NB4 (cell line): Measurements from ENCODE around the gene PDE4B.
"Not testable (repeated sequence)": the region's sequence is repeated elsewhere in the genome, so short reads cannot be mapped to it uniquely, and the experiment has no call there.

ENCODE experiments used
- DNase-seq: peaks from one replicate; pipeline ENCODE4 v3.0.0; 2010; ENCODE audit warnings: low read depth
- H3K4me3 ChIP-seq: one replicate; pipeline ENCODE4 v1.5.1; 2011; ENCODE audit warnings: mild to moderate bottlenecking, low read depth, low read length, moderate library complexity
- CTCF ChIP-seq: IDR thresholded peaks from one replicate; pipeline ENCODE4 v1.5.1; 2012; ENCODE audit warnings: low read depth, low read length
- MAX ChIP-seq: IDR thresholded peaks from 2 replicates; pipeline ENCODE4 v1.6.1; 2011; ENCODE audit warnings: low read depth, low read length
- MYC ChIP-seq: IDR thresholded peaks from 2 replicates; pipeline ENCODE4 v1.6.1; 2011; ENCODE audit warnings: low read depth, low read length
- POLR2A ChIP-seq: IDR thresholded peaks from 2 replicates; pipeline ENCODE4 v1.6.1; 2011; ENCODE audit warnings: mild to moderate bottlenecking; ENCODE audit not compliant: insufficient read length; ENCODE audit errors: extremely low read depth

Gene PDE4B

GRCh38 chr1:66095190-66095589 is 302.5 kb downstream of the PDE4B start:
- TF ChIP-seq CTCF = no peak
- TF ChIP-seq MYC = no peak
- no peak for TF ChIP-seq POLR2A
- no peak for TF ChIP-seq MAX
- no peak for DNase-seq

GRCh38 chr1:66100959-66101358 is 308.3 kb downstream of the PDE4B start:
- DNase-seq, H3K4me3 ChIP-seq: not testable (repeated sequence)

More at GRCh38 chr1:66095190-66095589, 302.5 kb downstream of the PDE4B start:
- H3K4me3 ChIP-seq = no peak overlapping the region

GRCh38 chr1:66104076-66104475 is 311.4 kb downstream of the PDE4B start:
- H3K4me3 ChIP-seq, DNase-seq: not testable (repeated sequence)

GRCh38 chr1:66108624-66109023 is 315.9 kb downstream of the PDE4B start:
- DNase-seq = no peak
- TF ChIP-seq MYC (no peak), POLR2A (no peak), CTCF (no peak), MAX (no peak)
- no peak overlapping the region for H3K4me3 ChIP-seq

- H3K4me3 ChIP-seq = no peak overlapping the region
- no peak for TF ChIP-seq MAX
- TF ChIP-seq POLR2A = no peak
- no peak for TF ChIP-seq CTCF
- TF ChIP-seq MYC = no peak
- DNase-seq = no peak
Observed at GRCh38 chr1:66112744-66113400, 320.2 kb downstream of the PDE4B start.

- DNase-seq = no peak
- H3K4me3 ChIP-seq = no peak overlapping the region
- TF ChIP-seq MYC = no peak
- no peak for TF ChIP-seq POLR2A
- no peak for TF ChIP-seq MAX
- TF ChIP-seq CTCF = no peak
Observed at GRCh38 chr1:66119148-66119547, 326.5 kb downstream of the PDE4B start.

- TF ChIP-seq CTCF = no peak
- no peak for TF ChIP-seq MAX
- TF ChIP-seq MYC = no peak
- no peak for TF ChIP-seq POLR2A
- H3K4me3 ChIP-seq = no peak overlapping the region
- DNase-seq = no peak
Observed at GRCh38 chr1:66124670-66125069, 332.0 kb downstream of the PDE4B start.

- DNase-seq, H3K4me3 ChIP-seq: not testable (repeated sequence)
Observed at GRCh38 chr1:66128641-66129040, 335.9 kb downstream of the PDE4B start.
